IPS-15b (cell line): ENCODE measurements around the gene TRPM3.

Source experiments
- H3K27me3 ChIP-seq: one replicate; pipeline ENCODE4 v1.6.1; 2013; ENCODE audit warnings: low read length; ENCODE audit not compliant: control insufficient read depth, insufficient read depth
- H3K36me3 ChIP-seq: one replicate; pipeline ENCODE4 v1.6.1; 2013; ENCODE audit warnings: low read length; ENCODE audit not compliant: control insufficient read depth, insufficient read depth
- H3K4me1 ChIP-seq: one replicate; pipeline ENCODE4 v1.6.1; 2013; ENCODE audit warnings: mild to moderate bottlenecking, low read length; ENCODE audit not compliant: control insufficient read depth, insufficient read depth
- H3K4me3 ChIP-seq: one replicate; pipeline ENCODE4 v1.5.1; 2013; ENCODE audit warnings: low read depth, low read length
- H3K9ac ChIP-seq: one replicate; pipeline ENCODE4 v1.6.1; 2013; ENCODE audit warnings: low read depth, mild to moderate bottlenecking, low read length
- H3K9me3 ChIP-seq: one replicate; pipeline ENCODE4 v1.6.1; 2013; ENCODE audit warnings: mild to moderate bottlenecking, low read length; ENCODE audit not compliant: control insufficient read depth, insufficient read depth

The TRPM3 gene

DNA sequence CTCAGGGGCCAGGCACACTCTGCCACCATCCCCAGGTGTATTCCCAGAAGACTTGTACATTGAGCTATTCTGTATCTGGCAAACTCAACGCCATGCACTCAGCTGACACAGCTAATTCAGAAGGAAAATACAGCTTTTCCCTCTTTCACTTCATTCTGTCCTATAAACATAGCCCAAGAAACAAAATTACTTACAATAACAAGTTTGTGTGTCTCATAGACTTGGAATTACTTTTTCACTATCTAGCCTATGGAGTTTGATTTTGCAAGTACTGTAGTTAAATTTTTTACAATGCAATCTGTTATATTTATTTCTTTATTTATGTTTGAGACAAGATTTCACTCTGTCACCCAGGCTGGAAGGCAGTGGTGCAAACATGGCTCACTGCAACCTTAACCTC lies 581.9 kb downstream of the TRPM3 start:
- Histone ChIP-seq H3K9ac (no peak overlapping the region), H3K9me3 (no peaks in the 10 kb centered on the region), H3K27me3 (no peaks in the 10 kb centered on the region), H3K36me3 (no peaks in the 10 kb centered on the region), H3K4me3 (no peak overlapping the region), H3K4me1 (no peaks in the 10 kb centered on the region)

DNA sequence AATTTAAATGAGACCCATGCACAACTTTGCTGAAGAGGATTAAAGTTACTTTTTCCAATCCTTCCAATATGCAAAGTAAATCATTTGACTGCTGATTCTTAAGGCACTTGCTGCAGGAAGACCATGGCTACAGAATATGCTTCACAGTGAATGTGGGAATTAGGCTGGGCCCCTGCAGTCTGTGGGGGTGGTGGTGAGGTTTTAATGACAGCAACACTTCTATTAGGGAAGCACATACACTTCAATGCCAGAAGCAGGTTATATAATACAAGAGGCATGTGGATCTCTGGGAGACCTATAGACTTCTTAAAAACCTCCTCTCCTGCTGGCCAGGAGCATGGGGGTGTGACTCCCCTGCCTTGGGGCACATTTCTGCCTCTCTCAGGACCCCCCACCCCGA lies 582.4 kb downstream of the TRPM3 start:
- Histone ChIP-seq H3K4me1 (no peaks in the 10 kb centered on the region), H3K4me3 (no peak overlapping the region), H3K9ac (no peak overlapping the region), H3K36me3 (no peaks in the 10 kb centered on the region), H3K9me3 (no peaks in the 10 kb centered on the region), H3K27me3 (no peaks in the 10 kb centered on the region)

DNA sequence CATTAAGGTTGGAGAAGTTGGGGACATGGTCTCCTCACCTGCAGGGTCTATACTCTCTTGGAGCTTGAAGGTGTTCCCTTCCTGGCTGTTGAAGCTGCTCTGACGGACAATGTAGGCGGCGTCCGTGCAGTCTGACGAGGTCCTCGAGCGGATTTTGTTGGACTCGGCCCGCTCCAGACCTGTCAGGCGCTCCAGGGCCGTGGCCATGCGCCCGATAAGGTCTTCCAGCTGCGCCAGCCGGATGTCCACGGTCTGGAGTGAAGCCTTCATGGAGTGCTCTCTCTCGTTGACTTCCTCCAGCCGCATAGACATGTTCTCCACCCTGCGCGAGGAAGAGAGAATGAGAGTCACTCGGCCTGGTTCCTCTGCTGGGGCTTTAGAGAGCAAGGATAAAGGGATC lies 584.3 kb downstream of the TRPM3 start:
- Histone ChIP-seq H3K9ac (no peak overlapping the region), H3K36me3 (no peaks in the 10 kb centered on the region), H3K4me1 (no peaks in the 10 kb centered on the region), H3K27me3 (no peaks in the 10 kb centered on the region), H3K4me3 (no peak overlapping the region), H3K9me3 (no peaks in the 10 kb centered on the region)

- Histone ChIP-seq H3K4me1 (no peaks in the 10 kb centered on the region), H3K9me3 (no peaks in the 10 kb centered on the region), H3K4me3 (no peak overlapping the region), H3K36me3 (no peaks in the 10 kb centered on the region), H3K27me3 (no peaks in the 10 kb centered on the region), H3K9ac (no peak overlapping the region)
Observed at GRCh38 chr9:70535546-70536323, 585.7 kb downstream of the TRPM3 start.

DNA sequence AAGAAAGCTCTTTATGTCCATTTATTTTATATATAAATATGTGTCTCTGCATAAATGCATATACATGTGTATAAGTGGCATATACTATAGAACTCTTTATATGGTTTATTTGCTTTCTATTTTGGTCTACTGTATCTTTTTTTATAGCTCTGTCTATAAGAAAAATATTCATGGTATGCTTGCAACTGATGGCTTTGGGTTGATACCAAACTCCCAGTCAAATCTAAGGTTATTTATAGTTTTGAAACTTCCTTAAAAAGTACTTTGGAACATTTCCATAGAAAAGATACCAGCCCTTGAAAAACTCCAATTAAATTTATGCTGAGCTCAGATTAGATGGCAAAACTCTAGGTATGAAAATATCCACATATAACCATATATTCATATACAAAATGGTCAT lies 587.0 kb downstream of the TRPM3 start:
- no peaks in the 10 kb centered on the region for H3K36me3 ChIP-seq

DNA sequence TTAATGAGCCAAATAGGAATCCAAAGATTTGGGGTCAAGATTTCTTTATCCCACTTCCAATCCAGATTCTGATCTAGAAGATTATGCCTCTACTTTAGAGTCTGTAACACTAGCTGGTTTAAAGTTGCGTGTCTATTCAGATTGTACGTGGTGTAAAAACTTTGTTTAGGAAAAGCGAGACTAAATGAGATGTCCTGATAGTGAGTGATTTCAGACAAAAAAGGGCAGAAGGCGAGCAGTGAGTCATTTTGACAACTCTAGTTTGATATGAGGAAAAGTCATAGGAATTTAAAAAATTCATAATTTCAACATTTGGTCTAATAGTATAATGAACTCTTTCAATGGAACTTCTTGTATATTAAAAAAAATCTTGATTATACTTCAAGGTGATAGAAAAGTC lies 587.4 kb downstream of the TRPM3 start:
- H3K4me1 ChIP-seq, result no peaks in the 10 kb centered on the region
- no peaks in the 10 kb centered on the region for H3K9me3 ChIP-seq
- no peak overlapping the region for H3K9ac ChIP-seq
- no peaks in the 10 kb centered on the region for H3K27me3 ChIP-seq
- H3K36me3 ChIP-seq, result no peaks in the 10 kb centered on the region
- no peak overlapping the region for H3K4me3 ChIP-seq

More for the DNA sequence above, 587.0 kb downstream of the TRPM3 start:
- no peaks in the 10 kb centered on the region for H3K27me3 ChIP-seq
- no peaks in the 10 kb centered on the region for H3K4me1 ChIP-seq
- H3K4me3 ChIP-seq, result no peak overlapping the region
- H3K9me3 ChIP-seq, result no peaks in the 10 kb centered on the region
- H3K9ac ChIP-seq, result no peak overlapping the region

DNA sequence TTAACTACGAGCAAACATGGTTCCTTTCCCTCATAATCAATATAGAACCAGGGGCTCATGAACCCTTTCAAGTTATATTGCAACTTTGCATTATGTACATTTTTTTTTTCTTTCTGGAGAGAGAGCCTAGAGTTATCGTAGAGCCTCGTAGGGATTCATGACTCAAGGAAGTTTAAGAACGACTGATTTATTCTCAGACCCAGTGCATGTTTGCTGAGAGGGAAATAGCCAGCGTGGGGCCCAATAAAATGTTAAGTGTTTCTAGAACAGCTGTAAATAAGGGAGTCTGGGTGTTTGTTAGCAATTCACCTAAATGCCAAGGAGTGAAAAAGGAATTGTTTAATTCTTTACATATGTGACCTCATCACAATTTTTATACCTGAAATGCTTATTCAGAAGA lies 587.9 kb downstream of the TRPM3 start:
- Histone ChIP-seq H3K9ac (no peak overlapping the region), H3K9me3 (no peaks in the 10 kb centered on the region), H3K4me1 (no peaks in the 10 kb centered on the region), H3K27me3 (no peaks in the 10 kb centered on the region), H3K4me3 (no peak overlapping the region), H3K36me3 (no peaks in the 10 kb centered on the region)

- H3K4me1 ChIP-seq, result no peaks in the 10 kb centered on the region
- H3K9me3 ChIP-seq, result no peaks in the 10 kb centered on the region
- no peaks in the 10 kb centered on the region for H3K27me3 ChIP-seq
- no peaks in the 10 kb centered on the region for H3K36me3 ChIP-seq
- H3K9ac ChIP-seq, result no peak overlapping the region
- no peak overlapping the region for H3K4me3 ChIP-seq
Observed at GRCh38 chr9:70532716-70533115, 588.7 kb downstream of the TRPM3 start.

- no peaks in the 10 kb centered on the region for H3K9me3 ChIP-seq
- no peaks in the 10 kb centered on the region for H3K27me3 ChIP-seq
- H3K9ac ChIP-seq, result no peak overlapping the region
- H3K36me3 ChIP-seq, result no peaks in the 10 kb centered on the region
- no peaks in the 10 kb centered on the region for H3K4me1 ChIP-seq
- no peak overlapping the region for H3K4me3 ChIP-seq
Observed at GRCh38 chr9:70531311-70531710, 590.1 kb downstream of the TRPM3 start.

GRCh38 chr9:70530716-70531115 lies 590.7 kb downstream of the TRPM3 start:
- H3K4me3 ChIP-seq, result no peak overlapping the region
- no peaks in the 10 kb centered on the region for H3K4me1 ChIP-seq
- no peaks in the 10 kb centered on the region for H3K9me3 ChIP-seq
- no peak overlapping the region for H3K9ac ChIP-seq
- H3K36me3 ChIP-seq, result no peaks in the 10 kb centered on the region
- H3K27me3 ChIP-seq, result no peaks in the 10 kb centered on the region

DNA sequence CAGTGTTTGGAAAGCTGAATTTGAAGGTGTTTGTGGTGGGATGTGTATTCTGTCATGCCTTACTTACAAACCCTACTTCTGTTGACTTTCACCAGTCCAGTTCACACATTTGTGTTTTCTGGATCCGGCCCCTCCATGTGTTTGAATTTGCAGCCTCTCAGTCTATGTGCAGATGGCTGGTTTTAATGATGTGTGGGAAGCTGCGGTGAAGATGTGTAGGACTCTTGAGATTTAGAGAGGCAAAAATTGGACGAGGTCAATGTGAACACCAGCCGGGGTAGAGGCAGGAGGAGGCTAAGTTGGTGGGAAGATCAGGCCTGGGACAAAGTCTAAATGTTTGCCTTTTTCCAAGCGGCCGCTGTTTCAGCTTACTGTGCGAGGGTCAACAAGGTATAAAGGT lies 591.6 kb downstream of the TRPM3 start:
- Histone ChIP-seq H3K36me3 (no peaks in the 10 kb centered on the region), H3K9ac (no peak overlapping the region), H3K4me3 (no peak overlapping the region), H3K9me3 (no peaks in the 10 kb centered on the region), H3K4me1 (no peaks in the 10 kb centered on the region), H3K27me3 (no peaks in the 10 kb centered on the region)

GRCh38 chr9:70529377-70529776 lies 592.0 kb downstream of the TRPM3 start:
- Histone ChIP-seq H3K27me3 (no peaks in the 10 kb centered on the region), H3K4me3 (no peak overlapping the region), H3K9me3 (no peaks in the 10 kb centered on the region), H3K9ac (no peak overlapping the region), H3K4me1 (no peaks in the 10 kb centered on the region), H3K36me3 (no peaks in the 10 kb centered on the region)
